GM18526 (cell line): ENCODE data around the gene OR2C3.

Source experiments
- POLR2A ChIP-seq: IDR thresholded peaks from 3 replicates; pipeline ENCODE4 v1.6.1; 2011; ENCODE audit not compliant: insufficient read length; ENCODE audit errors: extremely low read depth

OR2C3 gene

GRCh38 chr1:247536340-247536739, at the start of gene OR2C3:
OR2C3 (minus strand) TSS chr1:247536440; CDS start chr1:247532511, 3,929 bp downstream.
- TF ChIP-seq POLR2A: no peak

GRCh38 chr1:247578946-247579460, 42.8 kb upstream of the OR2C3 start:
- TF ChIP-seq POLR2A: no peak

- TF ChIP-seq POLR2A: no peak
Measured at GRCh38 chr1:247576514-247576913, 40.3 kb upstream of the OR2C3 start.

- no peak for TF ChIP-seq POLR2A
Measured at GRCh38 chr1:247574664-247575063, 38.4 kb upstream of the OR2C3 start.

GRCh38 chr1:247574236-247574635, 38.0 kb upstream of the OR2C3 start:
- no peak for TF ChIP-seq POLR2A

GRCh38 chr1:247562198-247562597, 26.0 kb upstream of the OR2C3 start:
- TF ChIP-seq POLR2A: no peak

- no peak for TF ChIP-seq POLR2A
Measured at GRCh38 chr1:247561711-247562110, 25.5 kb upstream of the OR2C3 start.

GRCh38 chr1:247557926-247558674, 21.9 kb upstream of the OR2C3 start:
- TF ChIP-seq POLR2A: no peak

- TF ChIP-seq POLR2A: no peak
Measured at GRCh38 chr1:247552231-247552630, 16.0 kb upstream of the OR2C3 start.

GRCh38 chr1:247551721-247552120, 15.5 kb upstream of the OR2C3 start:
- no peak for TF ChIP-seq POLR2A

- no peak for TF ChIP-seq POLR2A
Measured at GRCh38 chr1:247548769-247549182, 12.5 kb upstream of the OR2C3 start, which contains the start of gene GCSAML. GCSAML (plus strand) TSS chr1:247549134; CDS start chr1:247549192, 58 bp downstream.

- no peak for TF ChIP-seq POLR2A
Measured at GRCh38 chr1:247548092-247548491, 11.9 kb upstream of the OR2C3 start.

- TF ChIP-seq POLR2A: no peak
Measured at GRCh38 chr1:247542811-247543210, 6.6 kb upstream of the OR2C3 start.

GRCh38 chr1:247540581-247540980, 4.3 kb upstream of the OR2C3 start:
- no peak for TF ChIP-seq POLR2A

GRCh38 chr1:247539215-247539614, 3.0 kb upstream of the OR2C3 start:
- TF ChIP-seq POLR2A: no peak

GRCh38 chr1:247538561-247538960, 2.3 kb upstream of the OR2C3 start:
- TF ChIP-seq POLR2A: no peak

GRCh38 chr1:247535402-247535801, 838 bp downstream of the OR2C3 start:
- no peak for TF ChIP-seq POLR2A

- TF ChIP-seq POLR2A: no peak
Measured at GRCh38 chr1:247531937-247532336, 4.3 kb downstream of the OR2C3 start.

GRCh38 chr1:247530785-247531184, 5.5 kb downstream of the OR2C3 start:
- no peak for TF ChIP-seq POLR2A
